GM23338 (cell line): ENCODE measurements around the gene ATP8A2. TPM values are rescaled to one million over a fixed set of nuclear protein-coding genes. Genes with fewer than 3 reads are reported as not detected.

Experiments used
- ATAC-seq: fragments of 200-7000 bp; cut with Tn5 transposase; 3 replicates; pipeline ENCODE4 v1.9.1; 2020
- DNase-seq: peaks from one replicate; pipeline ENCODE4 v3.0.0-alpha.2; 2015; ENCODE audit warnings: low spot score
- H2AFZ ChIP-seq: fragments of 200-600 bp; sonication (generic); 2 replicates; pipeline ENCODE4 v1.8.0; 2016; ENCODE audit warnings: antibody characterized with exemption, mild to moderate bottlenecking, moderate library complexity
- H3F3A ChIP-seq: fragments of 200-600 bp; sonication (generic); replicated peaks from 2 replicates; pipeline ENCODE4 v1.8.0; 2017; ENCODE audit warnings: antibody characterized with exemption, mixed run types, low read depth
- H3K27ac ChIP-seq: fragments of 200-600 bp; sonication (generic); 2 replicates; pipeline ENCODE4 v1.6.1; 2016; ENCODE audit warnings: low read depth
- H3K27me3 ChIP-seq: fragments of 200-600 bp; sonication (generic); 2 replicates; pipeline ENCODE4 v1.8.0; 2016; ENCODE audit warnings: mild to moderate bottlenecking, mixed run types, moderate library complexity; ENCODE audit not compliant: insufficient read depth
- H3K36me3 ChIP-seq: fragments of 200-600 bp; sonication (generic); 2 replicates; pipeline ENCODE4 v1.8.0; 2016; ENCODE audit warnings: mild to moderate bottlenecking; ENCODE audit not compliant: insufficient read depth
- H3K4me1 ChIP-seq: fragments of 200-600 bp; sonication (generic); 2 replicates; pipeline ENCODE4 v1.8.0; 2016; ENCODE audit warnings: mild to moderate bottlenecking, moderate library complexity; ENCODE audit not compliant: insufficient read depth
- H3K4me2 ChIP-seq: fragments of 200-600 bp; sonication (generic); 2 replicates; pipeline ENCODE4 v1.7.1; 2017; ENCODE audit warnings: mixed run types
- H3K4me3 ChIP-seq: fragments of 200-600 bp; sonication (generic); 2 replicates; pipeline ENCODE4 v1.6.1; 2016; ENCODE audit warnings: mixed run types
- H3K79me2 ChIP-seq: fragments of 200-600 bp; sonication (generic); replicated peaks from 2 replicates; pipeline ENCODE4 v1.8.0; 2017; ENCODE audit warnings: mild to moderate bottlenecking; ENCODE audit not compliant: insufficient read depth
- H3K9me2 ChIP-seq: fragments of 200-600 bp; sonication (generic); 2 replicates; pipeline ENCODE4 v1.8.0; 2017; ENCODE audit not compliant: insufficient read depth
- H4K20me1 ChIP-seq: fragments of 200-600 bp; sonication (generic); replicated peaks from 2 replicates; pipeline ENCODE4 v1.8.0; 2017; ENCODE audit warnings: mild to moderate bottlenecking; ENCODE audit not compliant: insufficient read depth
- H3K27ac Mint-ChIP-seq: 2 replicates; pipeline ENCODE4 v1.8.0; 2020; ENCODE audit warnings: inconsistent platforms, mild to moderate bottlenecking, moderate library complexity, mixed read lengths
- H3K27me3 Mint-ChIP-seq: 3 replicates; pipeline ENCODE4 v1.8.0; 2022; ENCODE audit warnings: low read depth, mild to moderate bottlenecking, moderate library complexity, mixed read lengths, inconsistent platforms; ENCODE audit not compliant: insufficient read depth, poor library complexity
- H3K36me3 Mint-ChIP-seq: 3 replicates; pipeline ENCODE4 v1.8.0; 2021; ENCODE audit warnings: low read depth, mild to moderate bottlenecking, inconsistent platforms, moderate library complexity, mixed read lengths
- H3K4me1 Mint-ChIP-seq: 3 replicates; pipeline ENCODE4 v1.8.0; 2020; ENCODE audit warnings: mild to moderate bottlenecking, inconsistent platforms, mixed read lengths
- H3K4me3 Mint-ChIP-seq: 3 replicates; pipeline ENCODE4 v1.8.0; 2021; ENCODE audit warnings: moderate library complexity, mild to moderate bottlenecking, inconsistent platforms, mixed read lengths
- H3K9me3 Mint-ChIP-seq: 3 replicates; pipeline ENCODE4 v1.8.0; 2020; ENCODE audit warnings: moderate library complexity, mild to moderate bottlenecking, inconsistent platforms, mixed read lengths
- CREB1 ChIP-seq: fragments of 250-450 bp; sonication (Bioruptor Pico); IDR thresholded peaks from 2 replicates; pipeline ENCODE4 v1.5.0; 2020; ENCODE audit warnings: low read depth, mild to moderate bottlenecking, moderate library complexity
- EZH2 ChIP-seq: fragments of 200-600 bp; sonication (generic); IDR thresholded peaks from one replicate; pipeline ENCODE4 v1.8.0; 2017; ENCODE audit warnings: antibody characterized with exemption, mild to moderate bottlenecking, low read depth; ENCODE audit not compliant: unreplicated experiment
- EZH2phosphoT487 ChIP-seq: fragments of 200-600 bp; sonication (generic); IDR thresholded peaks from one replicate; pipeline ENCODE4 v1.8.1; 2018; ENCODE audit warnings: antibody characterized with exemption; ENCODE audit not compliant: unreplicated experiment
- JUNB ChIP-seq: IDR thresholded peaks from one replicate; pipeline ENCODE4 v1.6.1; 2016; ENCODE audit warnings: antibody characterized with exemption; ENCODE audit not compliant: unreplicated experiment
- NANOG ChIP-seq: IDR thresholded peaks from 2 replicates; pipeline ENCODE4 v1.6.1; 2016; ENCODE audit warnings: antibody characterized with exemption, borderline replicate concordance
- POLR2AphosphoS5 ChIP-seq: IDR thresholded peaks from 2 replicates; pipeline ENCODE4 v1.6.1; 2016; ENCODE audit warnings: antibody characterized with exemption, low read depth
- STAT1 ChIP-seq: IDR thresholded peaks from one replicate; pipeline ENCODE4 v1.6.1; 2016; ENCODE audit warnings: antibody characterized with exemption; ENCODE audit not compliant: unreplicated experiment
- ZNF114 ChIP-seq: fragments of 250-450 bp; sonication (Bioruptor Pico); IDR thresholded peaks from 2 replicates; pipeline ENCODE4 v1.5.0; 2020; ENCODE audit warnings: mild to moderate bottlenecking, moderate library complexity
- ZNF331 ChIP-seq: fragments of 250-450 bp; sonication (Bioruptor Pico); IDR thresholded peaks from 2 replicates; pipeline ENCODE4 v1.5.0; 2020; ENCODE audit warnings: low read depth, mild to moderate bottlenecking, moderate library complexity
- polyA plus RNA-seq: library from polyadenylated mRNA; unstranded; fragments of >200 nt; fragmentation: Nextera tagmentation; extraction: Ambion mirVana; gene quantifications from 2 replicates; pipeline ENCODE4 v1.2.1, GENCODE V29; 2016
- total RNA-seq: library from RNA; depleted of rRNA; stranded (reverse); fragments of >200 nt; shearing (Covaris generic); gene quantifications from 2 replicates; pipeline ENCODE4 v1.2.3, GENCODE V29; 2014
- TF ChIP-seq, protein P1 (sequence below): fragments of 250-450 bp; sonication (Bioruptor Pico); IDR thresholded peaks from 2 replicates; pipeline ENCODE4 v1.5.0; 2020; ENCODE audit warnings: mild to moderate bottlenecking, moderate library complexity
- TF ChIP-seq, protein P2 (sequence below): IDR thresholded peaks from one replicate; pipeline ENCODE4 v1.6.1; 2018; ENCODE audit warnings: antibody characterized with exemption; ENCODE audit not compliant: unreplicated experiment
- TF ChIP-seq, protein P3 (sequence below), 2 experiments: fragments of 200-600 bp in 1 of 2; sonication (generic) in 1 of 2; conservative IDR thresholded peaks; 2 replicates each; pipeline versions ENCODE4 v1.5.1 to v1.6.1; 2016 to 2017; ENCODE audit warnings: antibody characterized with exemption in 2 of 2, low read depth in 2 of 2, mild to moderate bottlenecking in 2 of 2, moderate library complexity in 1 of 2
- TF ChIP-seq, protein P4 (sequence below): IDR thresholded peaks from 2 replicates; pipeline ENCODE4 v1.6.1; 2016; ENCODE audit warnings: antibody characterized with exemption

Gene ATP8A2
- total and polyA plus RNA-seq, 2 experiments from 2014 or later: 5.7 to 8.8 TPM

DNA sequence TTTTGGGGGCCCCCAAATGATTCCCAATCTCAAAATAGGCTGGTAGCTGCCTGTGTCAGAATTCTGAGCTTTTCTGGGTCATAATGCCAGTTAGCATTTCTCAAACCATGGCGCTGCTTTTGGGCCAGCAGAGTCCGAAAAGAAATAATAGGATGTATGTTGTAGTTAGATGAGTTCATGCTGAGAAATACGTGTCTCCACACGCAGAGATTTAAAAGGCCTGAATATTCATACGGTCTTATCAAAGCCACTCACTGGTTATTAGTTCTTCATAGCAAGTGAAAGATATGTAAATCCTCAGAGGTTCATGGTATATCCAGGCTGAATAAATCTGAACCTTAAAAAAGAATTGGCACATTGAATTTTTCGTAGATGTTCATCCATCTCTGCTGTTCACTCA lies 555.6 kb downstream of the ATP8A2 start:
- TF ChIP-seq NANOG: no peak
- TF ChIP-seq, protein P1, sequence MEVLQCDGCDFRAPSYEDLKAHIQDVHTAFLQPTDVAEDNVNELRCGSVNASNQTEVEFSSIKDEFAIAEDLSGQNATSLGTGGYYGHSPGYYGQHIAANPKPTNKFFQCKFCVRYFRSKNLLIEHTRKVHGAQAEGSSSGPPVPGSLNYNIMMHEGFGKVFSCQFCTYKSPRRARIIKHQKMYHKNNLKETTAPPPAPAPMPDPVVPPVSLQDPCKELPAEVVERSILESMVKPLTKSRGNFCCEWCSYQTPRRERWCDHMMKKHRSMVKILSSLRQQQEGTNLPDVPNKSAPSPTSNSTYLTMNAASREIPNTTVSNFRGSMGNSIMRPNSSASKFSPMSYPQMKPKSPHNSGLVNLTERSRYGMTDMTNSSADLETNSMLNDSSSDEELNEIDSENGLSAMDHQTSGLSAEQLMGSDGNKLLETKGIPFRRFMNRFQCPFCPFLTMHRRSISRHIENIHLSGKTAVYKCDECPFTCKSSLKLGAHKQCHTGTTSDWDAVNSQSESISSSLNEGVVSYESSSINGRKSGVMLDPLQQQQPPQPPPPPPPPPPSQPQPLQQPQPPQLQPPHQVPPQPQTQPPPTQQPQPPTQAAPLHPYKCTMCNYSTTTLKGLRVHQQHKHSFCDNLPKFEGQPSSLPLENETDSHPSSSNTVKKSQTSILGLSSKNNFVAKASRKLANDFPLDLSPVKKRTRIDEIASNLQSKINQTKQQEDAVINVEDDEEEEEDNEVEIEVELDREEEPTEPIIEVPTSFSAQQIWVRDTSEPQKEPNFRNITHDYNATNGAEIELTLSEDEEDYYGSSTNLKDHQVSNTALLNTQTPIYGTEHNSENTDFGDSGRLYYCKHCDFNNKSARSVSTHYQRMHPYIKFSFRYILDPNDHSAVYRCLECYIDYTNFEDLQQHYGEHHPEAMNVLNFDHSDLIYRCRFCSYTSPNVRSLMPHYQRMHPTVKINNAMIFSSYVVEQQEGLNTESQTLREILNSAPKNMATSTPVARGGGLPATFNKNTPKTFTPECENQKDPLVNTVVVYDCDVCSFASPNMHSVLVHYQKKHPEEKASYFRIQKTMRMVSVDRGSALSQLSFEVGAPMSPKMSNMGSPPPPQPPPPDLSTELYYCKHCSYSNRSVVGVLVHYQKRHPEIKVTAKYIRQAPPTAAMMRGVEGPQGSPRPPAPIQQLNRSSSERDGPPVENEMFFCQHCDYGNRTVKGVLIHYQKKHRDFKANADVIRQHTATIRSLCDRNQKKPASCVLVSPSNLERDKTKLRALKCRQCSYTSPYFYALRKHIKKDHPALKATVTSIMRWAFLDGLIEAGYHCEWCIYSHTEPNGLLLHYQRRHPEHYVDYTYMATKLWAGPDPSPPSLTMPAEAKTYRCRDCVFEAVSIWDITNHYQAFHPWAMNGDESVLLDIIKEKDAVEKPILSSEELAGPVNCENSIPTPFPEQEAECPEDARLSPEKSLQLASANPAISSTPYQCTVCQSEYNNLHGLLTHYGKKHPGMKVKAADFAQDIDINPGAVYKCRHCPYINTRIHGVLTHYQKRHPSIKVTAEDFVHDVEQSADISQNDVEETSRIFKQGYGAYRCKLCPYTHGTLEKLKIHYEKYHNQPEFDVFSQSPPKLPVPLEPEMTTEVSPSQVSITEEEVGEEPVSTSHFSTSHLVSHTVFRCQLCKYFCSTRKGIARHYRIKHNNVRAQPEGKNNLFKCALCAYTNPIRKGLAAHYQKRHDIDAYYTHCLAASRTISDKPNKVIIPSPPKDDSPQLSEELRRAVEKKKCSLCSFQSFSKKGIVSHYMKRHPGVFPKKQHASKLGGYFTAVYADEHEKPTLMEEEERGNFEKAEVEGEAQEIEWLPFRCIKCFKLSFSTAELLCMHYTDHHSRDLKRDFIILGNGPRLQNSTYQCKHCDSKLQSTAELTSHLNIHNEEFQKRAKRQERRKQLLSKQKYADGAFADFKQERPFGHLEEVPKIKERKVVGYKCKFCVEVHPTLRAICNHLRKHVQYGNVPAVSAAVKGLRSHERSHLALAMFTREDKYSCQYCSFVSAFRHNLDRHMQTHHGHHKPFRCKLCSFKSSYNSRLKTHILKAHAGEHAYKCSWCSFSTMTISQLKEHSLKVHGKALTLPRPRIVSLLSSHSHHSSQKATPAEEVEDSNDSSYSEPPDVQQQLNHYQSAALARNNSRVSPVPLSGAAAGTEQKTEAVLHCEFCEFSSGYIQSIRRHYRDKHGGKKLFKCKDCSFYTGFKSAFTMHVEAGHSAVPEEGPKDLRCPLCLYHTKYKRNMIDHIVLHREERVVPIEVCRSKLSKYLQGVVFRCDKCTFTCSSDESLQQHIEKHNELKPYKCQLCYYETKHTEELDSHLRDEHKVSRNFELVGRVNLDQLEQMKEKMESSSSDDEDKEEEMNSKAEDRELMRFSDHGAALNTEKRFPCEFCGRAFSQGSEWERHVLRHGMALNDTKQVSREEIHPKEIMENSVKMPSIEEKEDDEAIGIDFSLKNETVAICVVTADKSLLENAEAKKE (CRISPR knock-in tag): no peak
- TF ChIP-seq STAT1: no peak
- TF ChIP-seq, protein P2, sequence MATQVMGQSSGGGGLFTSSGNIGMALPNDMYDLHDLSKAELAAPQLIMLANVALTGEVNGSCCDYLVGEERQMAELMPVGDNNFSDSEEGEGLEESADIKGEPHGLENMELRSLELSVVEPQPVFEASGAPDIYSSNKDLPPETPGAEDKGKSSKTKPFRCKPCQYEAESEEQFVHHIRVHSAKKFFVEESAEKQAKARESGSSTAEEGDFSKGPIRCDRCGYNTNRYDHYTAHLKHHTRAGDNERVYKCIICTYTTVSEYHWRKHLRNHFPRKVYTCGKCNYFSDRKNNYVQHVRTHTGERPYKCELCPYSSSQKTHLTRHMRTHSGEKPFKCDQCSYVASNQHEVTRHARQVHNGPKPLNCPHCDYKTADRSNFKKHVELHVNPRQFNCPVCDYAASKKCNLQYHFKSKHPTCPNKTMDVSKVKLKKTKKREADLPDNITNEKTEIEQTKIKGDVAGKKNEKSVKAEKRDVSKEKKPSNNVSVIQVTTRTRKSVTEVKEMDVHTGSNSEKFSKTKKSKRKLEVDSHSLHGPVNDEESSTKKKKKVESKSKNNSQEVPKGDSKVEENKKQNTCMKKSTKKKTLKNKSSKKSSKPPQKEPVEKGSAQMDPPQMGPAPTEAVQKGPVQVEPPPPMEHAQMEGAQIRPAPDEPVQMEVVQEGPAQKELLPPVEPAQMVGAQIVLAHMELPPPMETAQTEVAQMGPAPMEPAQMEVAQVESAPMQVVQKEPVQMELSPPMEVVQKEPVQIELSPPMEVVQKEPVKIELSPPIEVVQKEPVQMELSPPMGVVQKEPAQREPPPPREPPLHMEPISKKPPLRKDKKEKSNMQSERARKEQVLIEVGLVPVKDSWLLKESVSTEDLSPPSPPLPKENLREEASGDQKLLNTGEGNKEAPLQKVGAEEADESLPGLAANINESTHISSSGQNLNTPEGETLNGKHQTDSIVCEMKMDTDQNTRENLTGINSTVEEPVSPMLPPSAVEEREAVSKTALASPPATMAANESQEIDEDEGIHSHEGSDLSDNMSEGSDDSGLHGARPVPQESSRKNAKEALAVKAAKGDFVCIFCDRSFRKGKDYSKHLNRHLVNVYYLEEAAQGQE: no peak
- no peak for TF ChIP-seq CREB1
- TF ChIP-seq POLR2AphosphoS5: no peak
- TF ChIP-seq, protein P3, sequence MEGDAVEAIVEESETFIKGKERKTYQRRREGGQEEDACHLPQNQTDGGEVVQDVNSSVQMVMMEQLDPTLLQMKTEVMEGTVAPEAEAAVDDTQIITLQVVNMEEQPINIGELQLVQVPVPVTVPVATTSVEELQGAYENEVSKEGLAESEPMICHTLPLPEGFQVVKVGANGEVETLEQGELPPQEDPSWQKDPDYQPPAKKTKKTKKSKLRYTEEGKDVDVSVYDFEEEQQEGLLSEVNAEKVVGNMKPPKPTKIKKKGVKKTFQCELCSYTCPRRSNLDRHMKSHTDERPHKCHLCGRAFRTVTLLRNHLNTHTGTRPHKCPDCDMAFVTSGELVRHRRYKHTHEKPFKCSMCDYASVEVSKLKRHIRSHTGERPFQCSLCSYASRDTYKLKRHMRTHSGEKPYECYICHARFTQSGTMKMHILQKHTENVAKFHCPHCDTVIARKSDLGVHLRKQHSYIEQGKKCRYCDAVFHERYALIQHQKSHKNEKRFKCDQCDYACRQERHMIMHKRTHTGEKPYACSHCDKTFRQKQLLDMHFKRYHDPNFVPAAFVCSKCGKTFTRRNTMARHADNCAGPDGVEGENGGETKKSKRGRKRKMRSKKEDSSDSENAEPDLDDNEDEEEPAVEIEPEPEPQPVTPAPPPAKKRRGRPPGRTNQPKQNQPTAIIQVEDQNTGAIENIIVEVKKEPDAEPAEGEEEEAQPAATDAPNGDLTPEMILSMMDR (conservative IDR thresholded peaks at IDR 0.05; ENCODE audit: low read depth in 2 of 2): no peak
- TF ChIP-seq, protein P4, sequence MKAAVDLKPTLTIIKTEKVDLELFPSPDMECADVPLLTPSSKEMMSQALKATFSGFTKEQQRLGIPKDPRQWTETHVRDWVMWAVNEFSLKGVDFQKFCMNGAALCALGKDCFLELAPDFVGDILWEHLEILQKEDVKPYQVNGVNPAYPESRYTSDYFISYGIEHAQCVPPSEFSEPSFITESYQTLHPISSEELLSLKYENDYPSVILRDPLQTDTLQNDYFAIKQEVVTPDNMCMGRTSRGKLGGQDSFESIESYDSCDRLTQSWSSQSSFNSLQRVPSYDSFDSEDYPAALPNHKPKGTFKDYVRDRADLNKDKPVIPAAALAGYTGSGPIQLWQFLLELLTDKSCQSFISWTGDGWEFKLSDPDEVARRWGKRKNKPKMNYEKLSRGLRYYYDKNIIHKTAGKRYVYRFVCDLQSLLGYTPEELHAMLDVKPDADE: no peak
- no peak for TF ChIP-seq EZH2
- TF ChIP-seq ZNF114 (CRISPR knock-in tag): no peak
- TF ChIP-seq EZH2phosphoT487: no peak
- no peak for TF ChIP-seq ZNF331 (CRISPR knock-in tag)
- no peak for TF ChIP-seq JUNB

More for the DNA sequence above, 555.6 kb downstream of the ATP8A2 start:
- H3K4me1 Mint-ChIP-seq: peaks cover 58% of the 10 kb centered on the region
- no peaks in the 10 kb centered on the region for H4K20me1 ChIP-seq
- H3K27me3 ChIP-seq: no peaks in the 10 kb centered on the region
- no peak overlapping the region for H3K4me2 ChIP-seq
- DNase-seq (no peak), ATAC-seq (no peak)
- no peak overlapping the region for H3K27ac ChIP-seq
- H3K4me1 ChIP-seq: peaks cover 40% of the 10 kb centered on the region
- peaks cover 12% of the 10 kb centered on the region for H3K27me3 Mint-ChIP-seq
- H3K4me3 Mint-ChIP-seq: no peak overlapping the region
- no peaks in the 10 kb centered on the region for H3K9me2 ChIP-seq
- H3F3A ChIP-seq: no peaks in the 10 kb centered on the region
- no peaks in the 10 kb centered on the region for H3K36me3 ChIP-seq
- H3K9me3 Mint-ChIP-seq: no peaks in the 10 kb centered on the region
- no peaks in the 10 kb centered on the region for H3K79me2 ChIP-seq
- H3K27ac Mint-ChIP-seq: no peak overlapping the region
- no peak overlapping the region for H3K4me3 ChIP-seq
- no peak overlapping the region for H2AFZ ChIP-seq
- no peaks in the 10 kb centered on the region for H3K36me3 Mint-ChIP-seq
